Activated CD4-positive, alpha-beta T cell treated with anti-CD3 and anti-CD28 coated beads, Interleukin-2, amount 50 U/mL, for 16 hours (primary cell): ENCODE results near the gene PTPRM.

Source experiments
- DNase-seq: peaks from one replicate; pipeline ENCODE4 v3.0.0-alpha.2; 2020

Gene PTPRM

DNA sequence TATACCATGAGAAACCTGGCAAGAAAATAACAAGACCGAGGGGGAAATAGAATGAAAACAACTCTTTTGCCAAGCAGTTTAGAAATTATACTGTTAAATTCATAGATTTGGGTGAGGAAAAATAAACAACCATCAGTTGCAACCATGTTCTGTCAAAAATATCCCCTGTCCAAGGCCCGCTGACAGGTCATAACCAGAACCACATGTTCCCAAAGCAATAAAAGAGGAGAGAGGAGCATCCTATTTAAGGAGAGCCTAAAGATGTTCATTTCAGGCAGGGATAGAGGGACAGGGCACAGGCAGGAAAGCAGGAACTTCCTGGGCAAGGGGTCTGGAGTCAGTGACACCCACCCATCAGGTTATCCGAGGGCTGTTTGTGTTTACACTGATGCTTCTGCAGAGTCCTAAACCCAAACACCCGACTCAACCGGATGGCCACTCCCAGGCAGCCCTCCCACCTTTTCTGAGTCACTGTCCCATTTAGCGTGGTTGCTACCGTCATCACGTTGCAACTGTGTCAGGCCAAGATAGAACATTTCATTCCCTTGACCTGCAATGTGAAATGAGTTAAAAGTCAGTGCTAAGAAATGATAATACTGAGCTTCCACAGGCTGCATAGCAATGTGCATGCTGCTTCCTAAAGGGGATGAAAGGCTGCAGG lies 573.9 kb downstream of the PTPRM start:
- no peak for DNase-seq

GRCh38 chr18:8142131-8142711 lies 575.1 kb downstream of the PTPRM start:
- no peak for DNase-seq

GRCh38 chr18:8142932-8143331 lies 575.8 kb downstream of the PTPRM start:
- no peak for DNase-seq

DNA sequence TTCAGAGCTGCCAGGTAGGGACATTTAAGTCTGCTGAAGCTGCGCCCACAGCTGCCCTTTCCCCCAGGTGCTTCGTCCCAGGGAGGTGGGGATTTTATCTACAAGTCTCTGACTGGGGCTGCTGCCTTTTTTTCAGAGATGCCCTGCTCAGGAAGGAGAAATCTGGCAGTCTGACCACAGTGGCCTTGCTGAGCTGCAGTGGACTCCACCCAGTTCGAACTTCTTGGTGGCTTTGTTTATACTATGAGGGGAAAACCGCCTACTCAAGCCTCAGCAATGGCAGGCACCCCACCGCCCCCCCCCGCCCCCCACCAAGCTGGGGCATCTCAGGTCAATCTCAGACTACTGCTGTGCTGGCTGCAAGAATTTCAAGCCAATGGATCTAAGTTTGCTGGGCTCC lies 584.1 kb downstream of the PTPRM start:
- no peak for DNase-seq

- DNase-seq, result no peak
Measured at GRCh38 chr18:8153887-8154583, 586.9 kb downstream of the PTPRM start.

DNA sequence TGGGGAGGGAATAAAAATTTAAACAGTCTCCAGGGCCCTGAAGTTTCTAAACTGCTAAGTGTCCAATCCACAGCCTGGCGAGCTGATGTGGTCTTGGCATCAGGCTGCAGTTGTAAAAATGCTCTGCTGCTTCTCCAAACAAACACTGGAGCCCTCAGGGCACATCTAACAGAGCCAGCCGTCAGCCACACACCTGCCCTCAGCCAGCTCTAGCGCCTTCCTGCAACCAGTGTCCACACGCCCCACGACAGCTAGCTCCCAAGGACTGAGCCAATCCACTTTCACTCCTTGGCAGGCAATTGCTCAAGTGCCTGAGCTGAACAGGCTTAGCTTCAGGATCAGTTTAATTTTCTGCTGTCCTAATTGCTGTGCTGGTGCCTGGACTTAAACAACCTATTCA lies 595.7 kb downstream of the PTPRM start:
- no peak for DNase-seq

DNA sequence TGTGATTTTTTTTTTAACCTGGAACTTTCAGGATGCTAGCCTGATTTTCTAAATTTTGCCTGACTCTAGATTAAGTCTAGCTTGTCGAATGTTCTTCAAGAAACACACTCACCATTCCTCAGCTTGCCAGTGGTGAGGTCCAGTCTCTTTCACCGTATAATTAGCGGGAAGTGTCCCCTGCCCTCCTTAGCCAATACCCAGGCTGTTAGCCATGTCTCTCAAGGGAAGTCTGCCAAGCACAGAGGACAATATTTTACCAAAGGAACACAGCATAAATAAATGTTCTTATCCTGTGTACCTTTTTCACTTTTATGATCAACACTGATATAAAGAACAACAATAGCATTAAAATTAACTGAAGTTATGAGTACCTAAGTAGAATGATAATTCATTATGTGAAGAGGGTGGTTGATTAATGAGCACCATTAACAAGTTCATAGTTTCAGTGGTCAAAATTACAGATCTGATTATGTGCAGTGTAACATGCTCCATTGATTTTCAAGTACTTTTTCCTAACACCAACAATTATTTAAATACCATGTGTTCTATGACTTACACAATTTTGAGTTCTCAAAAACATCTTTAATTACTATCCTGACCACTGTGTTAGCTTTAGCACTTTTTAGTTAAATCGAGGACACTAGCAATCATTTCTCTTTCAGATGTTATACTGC lies 596.3 kb downstream of the PTPRM start:
- no peak for DNase-seq

DNA sequence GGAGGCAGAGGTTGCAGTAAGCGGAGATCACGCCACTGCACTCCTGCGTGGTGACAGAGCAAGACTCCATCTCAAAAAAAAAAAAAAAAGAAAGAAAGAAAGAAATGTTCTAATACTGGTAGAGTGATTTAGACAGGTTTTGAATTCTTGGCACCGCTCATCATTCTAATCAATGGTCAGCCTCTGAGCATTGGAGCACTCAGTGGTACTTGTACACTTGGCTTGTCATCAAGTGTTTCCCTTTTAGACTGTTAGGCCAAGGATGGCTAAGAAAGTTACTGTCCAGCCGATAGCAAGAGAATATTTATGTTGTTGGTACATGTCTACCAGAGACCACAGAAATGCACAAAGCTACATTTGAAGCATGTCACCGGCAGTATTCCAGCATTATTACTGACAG lies 598.0 kb downstream of the PTPRM start:
- DNase-seq, result no peak

GRCh38 chr18:8167026-8167425 lies 599.9 kb downstream of the PTPRM start:
- DNase-seq, result no peak

DNA sequence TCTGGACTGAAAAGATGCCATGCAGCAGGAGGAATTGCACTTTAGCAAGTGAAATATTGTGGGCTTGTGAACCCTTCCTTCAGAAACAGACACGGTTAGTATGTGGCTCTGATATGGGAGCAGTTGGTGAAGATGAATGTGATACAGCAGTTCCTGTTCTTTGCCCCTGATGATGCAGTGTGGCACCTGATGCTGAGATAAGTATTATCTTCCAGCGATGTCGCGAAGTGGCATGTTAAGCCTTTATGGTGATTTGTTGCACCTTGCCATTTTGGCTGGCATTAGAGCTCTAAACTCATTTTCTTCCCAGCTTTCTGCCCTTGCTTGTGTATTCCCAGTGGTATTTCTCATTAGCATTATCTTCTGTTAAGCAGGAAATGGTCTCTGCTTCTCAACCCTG lies 600.6 kb downstream of the PTPRM start:
- no peak for DNase-seq

DNA sequence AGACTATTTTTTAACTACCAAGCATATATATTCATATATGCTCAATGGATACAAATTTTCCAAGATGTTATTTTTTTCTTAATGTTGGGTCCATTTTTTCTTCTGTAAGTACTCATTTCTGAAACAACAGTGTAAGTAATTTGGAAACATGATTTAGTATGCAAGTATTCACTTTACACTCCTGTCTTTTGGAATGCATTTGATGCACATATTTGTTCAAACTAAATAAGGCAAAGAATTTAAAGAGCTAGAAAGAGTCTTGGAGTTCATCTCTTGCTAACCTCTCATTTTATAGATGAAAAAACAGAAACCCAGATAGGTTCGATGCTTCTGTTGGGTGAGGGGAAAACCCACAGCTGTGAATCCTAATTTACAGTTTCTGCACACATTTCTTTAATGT lies 602.6 kb downstream of the PTPRM start:
- no peak for DNase-seq

DNA sequence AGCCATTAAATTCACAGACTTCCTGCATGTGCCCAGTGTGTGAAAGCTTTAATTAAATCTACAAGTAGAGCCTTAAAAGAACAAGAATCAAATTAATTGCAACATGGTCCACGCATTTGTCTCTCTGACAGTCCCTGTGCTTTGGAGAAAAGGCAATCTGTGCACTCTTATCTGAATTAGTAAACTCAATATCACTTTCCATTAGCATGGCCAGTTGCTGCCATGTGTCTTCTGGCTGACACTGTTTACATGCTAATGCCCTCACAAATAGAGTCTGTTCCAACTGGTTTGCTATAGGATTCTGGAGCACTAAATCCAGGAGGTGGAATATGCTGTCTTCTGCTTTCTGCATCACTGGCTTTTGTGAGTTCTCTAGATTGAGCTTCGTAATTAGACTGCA lies 607.7 kb downstream of the PTPRM start:
- DNase-seq, result no peak

DNA sequence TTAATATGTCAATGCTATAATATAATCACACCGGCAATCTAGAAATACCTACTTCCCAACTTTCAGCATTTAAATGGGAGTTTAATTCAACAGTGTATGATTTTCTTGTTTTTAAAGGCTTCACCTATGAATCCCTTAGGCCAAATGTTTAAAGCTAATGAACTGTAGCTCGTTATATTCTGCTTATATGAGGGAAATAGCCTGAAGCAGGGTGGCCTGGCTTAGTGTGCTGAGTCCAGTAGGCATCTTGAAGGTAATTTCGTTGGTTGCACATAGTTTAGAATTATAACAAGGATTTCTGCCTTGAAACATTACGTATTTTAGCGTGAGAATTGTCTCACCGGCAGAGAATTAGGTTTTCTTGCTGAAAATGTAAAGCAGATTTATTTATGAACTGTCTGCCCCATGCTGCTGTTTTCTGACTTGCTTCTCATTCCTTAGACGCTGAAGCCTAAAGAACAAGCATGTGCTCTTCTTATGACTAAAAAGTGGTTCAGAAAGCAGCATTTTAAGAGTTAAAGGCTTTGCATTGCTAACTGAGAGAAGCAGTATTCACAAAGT lies 608.5 kb downstream of the PTPRM start:
- DNase-seq, result no peak

DNA sequence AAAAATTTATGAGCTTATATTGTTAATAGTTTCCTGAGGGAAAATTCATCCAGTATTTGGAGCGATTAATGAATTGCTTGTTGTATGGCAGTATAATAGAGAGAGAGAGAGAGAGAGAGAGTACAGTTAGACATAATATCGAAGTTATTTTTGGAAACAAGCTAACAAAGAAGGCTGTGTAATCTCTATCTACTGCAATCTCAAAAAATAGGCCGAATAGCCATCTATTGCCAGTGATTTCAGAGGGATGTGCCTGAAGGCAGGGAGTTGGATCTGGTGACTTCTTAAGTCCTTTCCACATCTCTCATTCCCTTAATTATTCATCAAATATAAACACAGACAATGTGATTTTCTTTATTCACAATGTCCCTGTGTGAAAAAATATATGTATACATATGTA lies 609.0 kb downstream of the PTPRM start:
- DNase-seq, result no peak

DNA sequence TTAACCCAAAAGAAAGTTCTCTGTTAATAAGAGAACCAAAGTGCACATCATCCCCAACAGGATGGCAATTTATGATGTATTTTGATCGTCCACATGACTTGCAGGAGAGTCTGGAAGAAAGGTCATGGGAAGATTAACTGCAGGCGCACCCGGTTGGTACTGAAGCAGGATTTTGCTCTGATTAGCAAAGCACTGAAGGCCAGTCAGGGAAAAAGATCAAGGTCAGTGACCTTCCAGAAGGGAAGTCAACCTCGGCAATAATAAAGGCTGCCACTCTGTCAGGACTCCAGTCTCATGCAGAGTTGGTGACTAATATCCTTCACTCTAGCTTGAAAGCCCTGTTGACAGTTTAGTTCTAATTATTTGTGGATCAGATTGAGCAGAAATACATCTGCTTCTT lies 609.4 kb downstream of the PTPRM start:
- DNase-seq, result no peak

GRCh38 chr18:8177330-8178016 lies 610.4 kb downstream of the PTPRM start:
- DNase-seq, result no peak

DNA sequence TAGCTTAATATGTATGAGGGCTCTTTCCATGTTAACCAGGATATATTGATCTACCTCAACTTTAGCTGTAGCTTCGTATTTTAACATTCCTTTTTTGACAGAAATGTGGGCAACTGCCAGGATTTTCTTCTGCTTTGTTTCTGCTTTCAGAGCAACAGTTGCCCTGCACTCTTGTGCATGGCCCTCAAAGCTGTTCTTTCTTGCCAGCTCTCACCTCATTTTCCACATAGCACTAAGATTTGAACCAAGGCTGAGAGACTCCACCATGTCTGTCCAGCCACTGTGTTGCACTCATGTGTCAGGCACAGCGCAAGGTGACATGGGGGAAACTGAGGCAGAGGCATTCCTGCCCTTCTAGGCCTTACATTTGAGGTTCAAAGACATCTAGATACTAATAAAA lies 619.3 kb downstream of the PTPRM start:
- no peak for DNase-seq

- no peak for DNase-seq
Measured at GRCh38 chr18:8188184-8188583, 621.1 kb downstream of the PTPRM start.

GRCh38 chr18:8190980-8191379 lies 623.9 kb downstream of the PTPRM start:
- DNase-seq, result no peak

- no peak for DNase-seq
Measured at GRCh38 chr18:8194431-8194830, 627.3 kb downstream of the PTPRM start.

DNA sequence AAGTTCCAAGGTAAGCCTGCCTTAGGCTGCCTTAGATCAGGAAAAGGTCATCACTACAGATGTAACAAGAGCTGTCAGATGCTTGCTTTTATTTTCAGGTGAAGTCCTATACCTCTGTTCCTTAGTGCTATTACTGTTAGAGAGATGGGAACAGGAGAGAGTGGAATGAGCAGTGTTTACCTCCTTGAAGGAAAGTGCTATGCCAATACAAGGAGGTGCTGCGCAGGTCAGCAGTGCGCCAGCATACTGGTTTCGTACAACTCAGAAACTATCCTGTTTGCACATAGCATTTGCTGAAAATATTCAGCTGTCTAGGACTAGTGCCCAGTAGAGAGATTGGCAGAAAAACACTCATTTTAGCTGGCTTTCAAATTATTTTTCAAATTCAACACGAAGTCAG lies 629.1 kb downstream of the PTPRM start:
- DNase-seq, result no peak

DNA sequence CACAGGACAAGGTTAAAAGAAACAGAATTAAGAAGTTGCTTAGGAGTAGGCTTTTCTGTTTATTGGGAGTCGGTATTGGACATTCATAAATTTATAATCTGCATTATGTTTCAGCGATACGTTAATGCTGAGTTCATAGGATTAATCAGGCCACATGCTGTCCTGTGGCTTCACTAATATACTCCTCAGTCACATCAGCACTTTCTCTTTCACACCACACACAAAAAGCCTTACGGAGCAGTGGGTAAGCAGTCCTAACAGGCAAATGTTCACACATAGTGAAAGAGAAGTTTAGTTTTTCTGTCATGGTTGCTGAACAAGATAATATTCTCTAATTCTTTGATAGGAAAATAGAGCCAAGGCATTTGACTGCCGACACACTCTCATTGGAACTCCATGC lies 630.4 kb downstream of the PTPRM start:
- DNase-seq, result no peak

DNA sequence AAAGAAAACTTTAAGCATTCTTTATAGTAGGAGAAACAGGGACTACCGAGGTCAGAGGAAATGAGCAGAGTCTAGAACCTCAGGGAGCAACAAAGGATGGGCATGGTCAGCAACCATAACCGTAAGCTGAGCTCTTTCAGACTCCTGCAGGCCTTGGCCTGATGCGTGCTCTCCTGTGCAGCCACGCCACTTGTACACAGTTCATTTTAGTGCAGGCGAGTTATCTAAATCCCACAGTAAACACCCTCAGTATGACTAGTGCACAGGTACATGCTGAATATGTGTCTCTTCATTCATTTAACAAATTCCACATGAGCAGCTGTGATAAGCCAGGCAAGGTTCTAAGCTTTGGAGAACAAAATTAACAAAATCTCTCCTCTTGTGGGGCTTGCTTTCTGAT lies 640.9 kb downstream of the PTPRM start:
- no peak for DNase-seq
